GM12801 (cell line): ENCODE data around the gene LMOD1.

Experiments used
- CTCF ChIP-seq: IDR thresholded peaks from one replicate; pipeline ENCODE4 v1.5.1; 2011; ENCODE audit warnings: control low read depth; ENCODE audit not compliant: insufficient read length; ENCODE audit errors: extremely low read depth

LMOD1 gene

DNA sequence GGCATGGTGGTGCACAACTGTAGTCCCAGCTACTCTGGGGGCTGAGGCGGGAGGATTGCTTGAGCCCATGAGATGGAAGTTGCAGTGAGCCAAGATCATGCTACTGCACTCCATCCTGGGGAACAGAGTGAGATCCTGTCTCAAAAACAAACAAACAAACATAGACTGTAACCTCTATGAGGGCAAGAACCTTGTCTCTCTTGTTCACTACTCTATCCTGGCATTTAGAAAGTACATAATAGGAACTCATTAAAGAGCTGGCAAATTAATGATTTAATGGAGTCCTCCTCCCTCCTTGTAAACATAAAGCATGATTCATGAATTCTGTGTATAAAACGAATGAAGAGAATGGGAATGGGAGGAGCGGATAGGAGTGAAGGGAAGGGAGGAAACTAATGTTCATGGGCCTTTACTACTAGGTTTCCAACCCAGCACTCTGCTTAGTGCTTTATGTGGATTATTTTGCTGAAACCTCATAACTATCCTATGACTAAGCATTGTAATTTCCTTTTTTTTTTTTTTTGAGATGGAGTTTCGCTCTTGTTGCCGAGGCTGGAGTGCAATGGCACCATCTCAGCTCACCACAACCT, 8.6 kb downstream of the LMOD1 start:
- TF ChIP-seq CTCF, result no peak

DNA sequence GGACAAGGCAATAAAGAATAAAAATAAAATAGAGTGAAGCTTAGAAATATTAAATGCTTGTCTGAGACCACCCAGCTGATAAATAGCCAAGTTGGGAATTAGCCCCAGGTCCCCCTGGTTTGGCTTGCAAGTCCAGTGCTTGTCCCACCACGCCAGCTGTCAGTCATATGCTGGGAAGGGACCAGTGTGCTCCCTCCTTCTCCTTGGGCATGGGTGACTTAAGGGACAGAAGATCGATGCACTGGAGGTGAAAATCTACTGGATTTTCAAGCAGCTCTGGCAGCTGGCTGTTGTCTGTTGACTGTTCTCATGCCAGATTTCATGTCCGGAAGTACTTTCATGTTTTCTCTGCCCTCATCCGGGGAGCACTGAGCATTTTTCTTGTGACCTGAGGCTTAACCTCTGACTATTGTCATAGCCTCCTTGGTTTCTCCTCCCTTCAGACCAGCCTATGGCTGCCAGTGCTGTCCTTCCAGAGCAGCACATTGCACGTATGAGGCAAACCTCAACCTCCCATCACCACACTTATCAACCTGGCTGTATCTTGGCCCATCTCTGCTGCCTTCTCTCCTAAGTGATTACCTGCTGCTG, 12.4 kb downstream of the LMOD1 start:
- TF ChIP-seq CTCF, result no peak

GRCh38 chr1:201930803-201931202, 15.5 kb downstream of the LMOD1 start:
- TF ChIP-seq CTCF, result no peak

GRCh38 chr1:201930137-201930536, 16.2 kb downstream of the LMOD1 start:
- TF ChIP-seq CTCF, result no peak

- no peak for TF ChIP-seq CTCF
Measured at GRCh38 chr1:201928266-201928665, 18.1 kb downstream of the LMOD1 start.

- TF ChIP-seq CTCF, result no peak
Measured at GRCh38 chr1:201925981-201926645, 20.2 kb downstream of the LMOD1 start.

DNA sequence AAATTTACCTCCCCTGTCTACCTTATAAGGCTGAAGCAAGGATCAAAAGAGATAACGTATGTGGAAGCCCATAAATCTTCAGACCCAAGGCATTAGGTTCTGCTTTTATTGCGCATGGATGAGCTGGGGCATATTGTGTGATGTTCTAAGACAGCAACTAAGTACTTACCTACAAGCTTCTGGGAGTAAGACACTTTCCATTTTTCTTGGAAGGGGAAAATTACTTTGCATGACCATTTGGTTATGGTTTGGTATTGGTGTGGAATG, 21.1 kb downstream of the LMOD1 start:
- TF ChIP-seq CTCF, result no peak
